Peyer's patch (tissue), 4 donors: Measurements from ENCODE around the gene NGEF.

Source experiments
- CTCF ChIP-seq, 6 experiments: fragments of 450-650 bp in 4 of 6; fragments of 200-600 bp in 2 of 6; sonication (generic) in 1 of 6; IDR thresholded peaks; one replicate each; pipeline ENCODE4 v1.5.1; 2017 to 2019; ENCODE audit warnings: antibody characterized with exemption in 6 of 6, mild to moderate bottlenecking in 3 of 6, moderate library complexity in 1 of 6
- POLR2A ChIP-seq, 2 donors: fragments of 450-650 bp; IDR thresholded peaks; one replicate each; pipeline ENCODE4 v1.5.1; 2017; ENCODE audit warnings: antibody characterized with exemption in 2 of 2, mild to moderate bottlenecking in 2 of 2, moderate library complexity in 2 of 2

GRCh38 chr2:232940724-232941123, 72.3 kb downstream of the NGEF start:
- TF ChIP-seq CTCF (IDR thresholded peaks at IDR 0.05): no peak
- no peak for TF ChIP-seq POLR2A (IDR thresholded peaks at IDR 0.05)
